GM19438 (cell line): Measurements from ENCODE around the gene ANKRD53.

Experiments
- ATAC-seq: cut with Tn5 transposase; IDR thresholded peaks from one replicate; pipeline ENCODE4 v1.9.1; 2021; ENCODE audit warnings: low read depth; ENCODE audit not compliant: unreplicated experiment

ANKRD53 gene, protein sequence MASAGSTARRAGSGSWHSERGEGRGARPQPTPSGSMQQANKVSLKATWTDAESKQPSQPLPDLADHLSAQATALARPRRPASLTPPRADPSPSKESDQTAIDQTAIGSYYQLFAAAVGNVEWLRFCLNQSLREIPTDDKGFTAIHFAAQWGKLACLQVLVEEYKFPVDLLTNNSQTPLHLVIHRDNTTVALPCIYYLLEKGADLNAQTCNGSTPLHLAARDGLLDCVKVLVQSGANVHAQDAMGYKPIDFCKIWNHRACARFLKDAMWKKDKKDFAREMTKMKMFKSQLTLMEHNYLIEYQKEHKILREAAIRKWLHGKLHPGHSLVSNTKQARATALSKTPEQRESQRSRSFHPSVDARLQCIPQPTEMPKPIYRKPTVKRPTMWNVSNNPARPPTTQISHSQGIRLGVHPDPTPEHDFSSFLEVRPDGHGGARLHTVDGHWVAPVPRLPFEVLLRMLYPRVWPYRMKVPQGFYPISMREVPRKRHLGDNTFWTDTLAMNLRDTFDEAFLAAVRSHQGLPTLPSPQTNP

DNA sequence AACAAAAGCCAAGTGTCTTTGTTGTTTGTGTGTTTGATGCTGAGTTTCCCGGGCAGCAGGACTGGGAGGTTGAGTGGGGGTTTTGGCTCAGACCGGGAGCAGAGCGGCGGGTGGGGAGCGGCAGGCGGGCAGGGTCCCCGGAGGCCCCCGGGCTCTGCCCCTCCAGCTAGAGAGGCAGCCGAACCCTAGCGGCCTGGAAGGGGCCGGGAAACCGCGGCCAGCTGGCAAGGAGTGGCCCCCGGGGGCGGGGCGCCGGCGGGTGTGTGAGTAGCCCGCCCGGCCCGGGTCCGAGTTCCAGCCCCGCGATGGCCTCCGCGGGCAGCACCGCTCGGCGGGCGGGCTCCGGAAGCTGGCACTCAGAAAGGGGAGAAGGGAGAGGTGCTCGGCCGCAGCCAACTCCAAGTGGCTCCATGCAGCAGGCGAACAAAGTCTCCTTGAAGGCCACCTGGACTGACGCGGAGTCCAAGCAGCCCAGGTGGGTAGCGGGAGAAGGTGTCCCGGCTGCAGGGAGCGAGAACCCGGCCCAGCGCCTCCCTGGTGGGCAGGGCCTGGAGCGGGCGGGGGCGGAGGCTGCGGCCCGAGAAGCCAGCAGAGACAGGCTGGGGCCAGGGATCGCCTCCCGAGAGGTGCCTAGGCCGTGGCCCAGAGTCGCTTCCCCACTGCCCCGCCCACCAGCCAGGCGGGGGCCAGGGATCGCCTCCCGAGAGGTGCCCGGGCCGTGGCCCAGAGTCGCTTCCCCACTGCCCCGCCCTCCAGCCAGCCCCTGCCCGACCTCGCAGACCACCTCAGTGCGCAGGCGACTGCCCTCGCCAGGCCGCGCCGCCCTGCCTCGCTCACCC lies at the start of gene ANKRD53:
Gene ANKRD53 (plus strand): TSS at position 290 of the 839 bp plus-strand sequence. CDS start 16 bp downstream, at position 306.
- ATAC-seq: no peak

DNA sequence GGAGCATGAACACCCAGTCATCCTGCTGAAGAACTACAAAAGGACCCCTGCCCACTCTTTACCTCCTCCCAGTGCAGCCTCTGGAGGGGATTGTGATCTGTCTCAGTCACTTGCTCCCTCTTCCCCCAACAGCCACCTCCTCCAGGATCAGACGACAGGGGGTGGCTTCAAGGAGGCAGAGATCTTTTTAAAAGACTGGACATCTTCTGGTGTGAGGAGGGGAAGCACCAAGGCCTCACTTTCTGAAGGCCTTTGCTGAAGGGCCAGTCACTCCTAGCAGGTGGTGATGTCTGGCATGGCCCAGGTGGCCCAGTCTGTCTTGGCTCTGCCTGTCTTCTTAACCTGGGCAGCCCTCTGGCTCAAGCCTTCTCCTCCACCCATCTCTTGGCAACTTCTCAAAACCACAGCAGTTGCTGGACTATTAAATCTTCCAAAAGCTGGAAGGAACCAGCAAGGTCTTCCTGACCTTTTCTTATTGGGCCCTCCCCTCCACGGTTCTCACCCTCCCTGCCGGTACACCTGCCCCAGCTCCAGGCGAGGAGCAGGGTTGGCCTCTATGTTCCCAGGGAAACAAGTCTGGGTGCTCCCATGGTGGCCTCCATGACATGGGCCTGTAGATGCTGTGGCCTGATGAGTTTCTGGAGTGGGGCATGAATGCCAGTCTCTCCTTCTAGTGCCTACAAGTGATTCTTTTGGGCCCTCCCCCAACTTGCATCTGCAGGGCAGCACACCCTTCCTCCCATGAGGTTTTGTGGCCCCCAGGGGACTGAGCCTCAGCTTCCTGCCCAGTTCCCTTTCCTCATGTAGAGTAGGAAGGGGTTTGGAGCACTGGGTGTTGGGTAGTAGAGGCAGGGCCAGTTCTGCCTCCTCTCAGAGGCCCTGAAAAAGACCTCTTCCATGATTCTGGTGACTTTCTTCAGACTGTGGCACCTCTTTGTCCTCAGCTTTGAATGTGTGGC lies 47.8 kb upstream of the ANKRD53 start:
- ATAC-seq: no peak

DNA sequence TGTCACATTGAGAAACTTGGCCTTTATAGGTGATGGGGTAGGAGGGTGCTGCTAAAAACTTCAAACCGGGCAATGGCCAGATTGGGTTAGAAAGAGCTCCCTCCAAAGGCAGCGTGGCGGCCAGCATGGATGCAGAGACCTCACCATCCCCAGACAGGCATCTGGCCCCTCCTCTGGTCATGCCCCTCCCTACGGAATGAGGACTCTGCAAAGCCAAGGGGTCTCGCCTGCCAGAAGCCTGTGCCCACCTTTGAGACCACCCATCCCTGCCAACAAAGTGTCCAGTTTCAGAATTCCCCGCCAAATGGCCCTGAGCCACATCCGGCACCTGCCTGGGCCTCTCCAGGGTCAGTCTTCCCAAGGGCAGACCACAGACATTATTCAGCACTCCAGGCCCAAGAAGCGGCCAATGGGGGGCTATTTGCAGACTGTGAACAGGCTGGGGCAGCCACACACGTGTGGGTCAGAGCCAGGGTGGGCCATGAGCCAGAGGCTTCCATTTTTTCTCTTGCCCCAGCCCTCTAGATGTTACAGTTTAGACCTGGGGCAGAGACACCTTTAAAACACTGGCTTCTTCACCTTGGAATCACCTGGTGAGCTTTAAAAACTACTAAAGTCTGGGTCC lies 46.9 kb upstream of the ANKRD53 start:
- no peak for ATAC-seq

DNA sequence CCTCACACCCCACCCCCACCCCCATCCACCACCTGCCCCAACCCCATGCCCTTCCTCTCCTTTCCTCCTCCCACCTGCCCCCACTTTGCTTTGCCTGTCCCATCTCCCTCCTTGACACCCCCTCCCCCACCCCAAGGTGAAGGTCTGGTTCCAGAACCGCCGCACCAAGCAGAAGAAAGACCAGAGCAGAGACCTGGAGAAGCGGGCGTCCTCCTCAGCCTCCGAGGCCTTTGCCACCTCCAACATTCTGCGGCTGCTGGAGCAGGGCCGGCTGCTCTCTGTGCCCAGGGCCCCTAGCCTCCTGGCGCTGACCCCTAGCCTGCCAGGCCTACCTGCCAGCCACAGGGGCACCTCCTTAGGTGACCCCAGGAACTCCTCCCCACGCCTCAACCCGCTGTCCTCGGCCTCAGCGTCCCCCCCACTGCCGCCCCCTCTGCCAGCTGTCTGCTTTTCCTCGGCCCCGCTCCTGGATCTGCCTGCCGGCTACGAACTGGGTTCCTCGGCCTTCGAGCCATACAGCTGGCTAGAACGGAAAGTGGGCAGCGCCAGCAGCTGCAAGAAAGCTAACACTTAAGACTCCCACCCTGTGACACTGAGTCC lies 45.7 kb upstream of the ANKRD53 start:
- ATAC-seq: no peak

DNA sequence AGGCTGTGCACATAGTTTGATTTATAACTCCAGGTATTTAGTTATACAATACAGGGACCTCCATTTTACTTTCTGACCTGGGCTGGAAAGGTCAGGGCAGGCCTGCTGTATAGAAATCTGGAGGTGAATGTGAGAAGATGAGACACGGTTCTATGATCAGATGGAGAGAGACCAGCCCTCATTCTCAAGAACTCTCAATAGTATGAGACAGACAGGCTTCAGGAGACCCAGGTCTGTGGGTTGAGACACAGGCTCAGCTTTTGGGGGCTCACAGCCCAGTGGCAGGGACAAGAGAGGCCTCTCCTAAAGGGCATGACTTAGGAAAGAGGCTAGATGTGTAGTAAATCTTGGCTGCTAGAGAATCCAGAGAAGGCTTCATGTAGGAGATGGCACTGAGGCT lies 43.4 kb upstream of the ANKRD53 start:
- no peak for ATAC-seq

DNA sequence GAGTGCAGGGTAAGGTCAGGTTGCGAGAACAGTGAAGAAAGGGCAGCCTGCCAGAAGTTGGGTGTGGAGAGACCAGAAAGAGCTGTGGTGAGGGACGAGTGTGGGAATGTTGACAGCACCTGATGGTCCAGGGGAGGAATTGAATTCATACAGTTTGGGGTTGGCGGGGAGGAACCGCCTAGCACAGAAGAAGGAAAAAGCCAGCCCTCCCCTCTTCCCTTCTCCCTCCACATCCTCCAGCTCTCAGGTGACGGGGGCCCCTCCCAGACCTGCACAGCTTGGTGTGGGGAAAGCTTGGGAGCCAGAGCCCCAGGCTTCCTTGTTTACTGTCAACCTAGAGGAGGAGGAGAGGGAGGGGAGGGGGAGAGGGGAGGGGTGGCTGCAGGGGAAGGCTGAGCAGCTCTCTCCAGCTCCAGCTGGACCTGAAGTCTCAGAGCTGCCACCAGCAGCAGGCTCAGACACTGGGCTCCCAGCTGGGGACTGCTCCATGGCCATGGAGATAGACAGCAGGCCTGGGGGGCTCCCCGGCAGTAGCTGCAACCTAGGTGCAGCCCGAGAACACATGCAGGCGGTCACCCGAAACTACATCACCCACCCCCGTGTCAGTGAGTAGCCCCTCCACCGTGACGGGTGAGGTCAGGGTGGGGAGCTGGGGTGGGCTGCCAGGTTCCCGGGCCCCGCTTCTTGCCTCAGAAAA lies 42.8 kb upstream of the ANKRD53 start, which contains the start of gene ATP6V1B1:
Gene ATP6V1B1 (plus strand): TSS at position 433 of the 697 bp plus-strand sequence. CDS start 55 bp downstream, at position 488.
- no peak for ATAC-seq

DNA sequence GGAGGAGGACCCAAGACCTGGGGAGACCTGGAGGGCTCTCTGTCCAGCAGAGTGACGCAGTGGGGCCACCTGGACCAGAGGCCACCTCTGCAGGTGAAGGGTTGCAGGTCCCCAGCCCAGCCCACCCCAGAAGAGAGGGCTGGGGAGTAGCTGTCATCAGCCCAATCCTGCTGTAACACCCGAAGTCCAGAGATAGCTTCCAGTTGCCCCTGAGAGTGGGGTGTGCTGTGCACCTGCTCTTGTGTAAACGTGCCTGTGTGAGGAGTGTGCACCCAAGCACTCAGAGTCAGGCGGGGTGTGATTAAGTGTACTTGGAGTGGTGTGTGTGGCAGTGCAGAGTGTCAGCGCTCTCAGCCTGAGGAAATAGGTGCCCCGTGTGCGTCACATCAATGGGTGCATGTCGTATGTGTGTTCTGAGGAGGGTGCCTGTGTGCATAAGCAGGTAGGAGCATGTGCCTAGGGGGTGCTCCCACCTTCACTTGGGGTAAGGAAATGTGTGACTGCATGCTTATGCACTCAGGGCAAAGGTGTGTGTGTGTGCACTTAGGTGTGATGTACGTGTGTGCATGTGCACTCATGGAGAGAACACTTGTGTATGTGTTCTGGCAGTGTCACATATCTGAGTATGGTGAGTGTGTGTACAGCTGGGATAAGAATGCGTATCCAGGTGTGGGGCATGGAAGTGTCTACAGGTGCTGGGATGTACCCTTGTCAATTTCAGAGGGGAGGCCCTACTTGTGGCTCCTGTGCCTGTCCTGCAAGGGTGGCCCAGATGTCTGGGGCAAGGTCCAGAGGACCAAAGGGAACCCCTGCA lies 42.1 kb upstream of the ANKRD53 start:
- no peak for ATAC-seq

DNA sequence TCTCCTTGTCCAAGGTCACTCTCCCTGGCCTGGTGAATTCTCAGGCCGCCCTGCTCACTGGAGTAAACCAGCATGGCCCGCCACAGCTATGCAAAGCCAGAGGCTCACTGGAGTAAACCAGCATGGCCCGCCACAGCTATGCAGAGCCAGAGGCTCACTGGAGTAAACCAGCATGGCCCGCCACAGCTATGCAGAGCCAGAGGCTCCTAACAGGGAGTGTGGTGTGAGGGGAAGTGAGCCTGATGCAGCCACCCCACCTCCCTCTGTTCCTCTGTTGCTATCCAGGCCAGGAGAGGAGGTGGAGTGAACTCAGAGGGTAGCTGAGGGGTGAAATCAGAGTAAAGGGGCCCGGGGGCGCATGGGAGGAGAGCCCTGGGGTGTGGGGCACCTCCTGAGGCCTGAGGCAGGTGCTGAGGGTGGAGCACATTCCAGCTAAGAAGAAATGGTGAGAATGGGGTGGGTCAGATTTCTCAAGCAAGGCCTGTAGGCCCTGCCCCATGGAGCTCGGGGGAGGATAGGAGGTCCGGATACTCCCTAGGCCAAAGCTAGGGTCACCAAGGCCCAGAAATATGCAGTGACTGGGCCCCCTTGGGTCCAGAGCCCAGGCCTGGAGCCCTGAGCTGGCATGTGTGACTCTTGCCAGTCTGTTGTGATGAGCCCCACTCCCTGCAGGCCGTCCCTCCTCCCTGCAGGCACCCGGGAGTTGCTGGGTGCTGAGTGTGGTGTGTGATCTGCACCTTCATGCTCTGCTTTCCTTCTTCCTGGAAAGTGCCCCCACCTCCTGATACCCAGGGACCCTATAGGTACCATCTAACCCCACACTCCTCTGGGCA lies 41.2 kb upstream of the ANKRD53 start:
- no peak for ATAC-seq

DNA sequence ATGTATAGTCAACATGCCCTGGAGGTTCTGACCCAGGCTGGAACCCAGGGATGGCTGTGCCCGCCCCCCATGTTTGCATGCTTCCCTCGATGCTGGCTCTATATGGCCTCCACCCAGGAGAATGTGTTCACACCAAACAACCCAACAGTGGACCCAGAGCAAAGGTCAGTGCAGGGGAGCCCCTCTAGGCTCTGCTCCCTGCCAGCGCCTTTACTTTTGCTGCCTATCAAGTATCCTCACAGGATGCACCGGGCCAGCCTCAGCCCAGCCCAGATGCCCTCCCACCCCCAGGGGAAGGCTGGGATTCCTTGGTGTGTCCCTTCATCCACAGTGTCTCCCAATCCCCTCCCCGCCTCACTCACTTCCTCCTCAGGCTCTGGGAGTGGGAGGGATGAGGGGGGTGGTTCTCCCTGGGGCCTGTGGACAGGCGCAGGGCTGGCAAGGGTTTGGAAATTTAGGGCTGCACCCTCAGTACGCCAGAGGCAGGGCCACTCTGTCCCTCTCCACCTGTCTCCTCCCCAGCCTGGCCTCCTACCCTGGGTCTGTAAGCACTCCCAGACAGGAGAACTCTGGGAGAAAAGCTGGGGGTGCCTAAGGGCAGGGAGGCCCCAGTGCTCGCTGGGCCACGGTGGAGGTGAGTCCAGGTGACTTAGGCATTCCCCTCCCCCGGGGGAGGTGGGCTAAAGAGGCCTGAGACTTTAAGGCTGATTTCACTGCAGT lies 40.4 kb upstream of the ANKRD53 start:
- ATAC-seq: no peak

DNA sequence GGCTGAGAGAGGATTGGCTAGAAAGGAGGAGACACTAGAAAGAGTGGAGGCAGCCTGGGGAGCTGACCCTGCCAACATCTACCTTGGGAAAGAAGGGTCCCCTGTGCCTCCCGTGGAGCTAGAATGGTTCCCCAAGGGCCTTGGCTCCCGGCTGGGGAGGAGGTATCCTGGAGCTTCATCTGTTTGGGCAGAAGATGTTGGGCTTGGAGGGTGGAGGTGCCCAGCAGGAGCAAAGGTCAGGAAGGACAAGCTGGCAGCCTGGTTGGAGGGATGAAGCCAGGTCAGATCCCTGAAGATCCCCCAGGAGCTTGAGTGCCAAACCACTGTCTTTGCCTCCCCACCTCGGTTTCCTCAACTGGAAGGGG lies 39.9 kb upstream of the ANKRD53 start:
- ATAC-seq: no peak

DNA sequence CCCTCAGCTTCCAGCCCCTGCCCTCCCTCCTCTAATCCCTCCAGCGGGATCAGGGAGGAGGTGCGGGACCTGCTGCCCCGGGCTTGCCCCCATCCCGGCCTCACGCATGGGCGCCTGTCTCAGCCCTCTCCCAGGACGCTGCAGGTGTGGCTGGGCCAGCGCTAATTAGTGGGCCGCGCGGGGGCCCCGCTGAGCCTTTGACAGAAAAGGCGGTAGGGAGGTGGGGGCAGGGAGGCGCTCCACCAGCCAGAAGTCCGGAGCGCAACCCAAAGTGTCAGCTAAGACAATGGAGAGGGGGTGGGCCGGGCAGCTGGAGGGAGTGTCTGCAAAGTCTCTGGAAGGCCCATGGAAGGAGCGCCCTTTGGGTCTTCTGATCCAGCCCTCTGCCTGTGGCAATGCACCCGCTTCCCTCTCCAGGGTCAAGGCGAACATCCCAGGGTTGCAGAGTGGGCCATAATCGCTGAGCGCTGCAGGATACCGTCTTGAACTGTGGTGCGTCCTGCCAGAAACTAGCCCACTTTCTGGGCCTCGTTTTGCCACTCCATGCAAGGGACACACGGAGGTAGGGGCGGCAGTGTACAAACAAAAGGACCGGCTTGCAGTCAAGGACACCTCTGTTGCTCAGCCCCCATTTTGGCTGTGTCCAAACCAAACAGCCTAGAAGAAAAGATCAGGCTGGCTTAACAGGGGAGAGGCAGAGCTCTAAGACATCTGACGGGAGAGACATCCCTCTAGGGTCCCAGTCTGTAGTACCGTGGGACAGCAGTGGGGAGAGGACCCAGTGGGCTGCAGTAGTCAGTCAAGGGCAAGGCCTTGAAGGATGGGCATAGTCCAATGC lies 39.2 kb upstream of the ANKRD53 start:
- ATAC-seq: no peak

DNA sequence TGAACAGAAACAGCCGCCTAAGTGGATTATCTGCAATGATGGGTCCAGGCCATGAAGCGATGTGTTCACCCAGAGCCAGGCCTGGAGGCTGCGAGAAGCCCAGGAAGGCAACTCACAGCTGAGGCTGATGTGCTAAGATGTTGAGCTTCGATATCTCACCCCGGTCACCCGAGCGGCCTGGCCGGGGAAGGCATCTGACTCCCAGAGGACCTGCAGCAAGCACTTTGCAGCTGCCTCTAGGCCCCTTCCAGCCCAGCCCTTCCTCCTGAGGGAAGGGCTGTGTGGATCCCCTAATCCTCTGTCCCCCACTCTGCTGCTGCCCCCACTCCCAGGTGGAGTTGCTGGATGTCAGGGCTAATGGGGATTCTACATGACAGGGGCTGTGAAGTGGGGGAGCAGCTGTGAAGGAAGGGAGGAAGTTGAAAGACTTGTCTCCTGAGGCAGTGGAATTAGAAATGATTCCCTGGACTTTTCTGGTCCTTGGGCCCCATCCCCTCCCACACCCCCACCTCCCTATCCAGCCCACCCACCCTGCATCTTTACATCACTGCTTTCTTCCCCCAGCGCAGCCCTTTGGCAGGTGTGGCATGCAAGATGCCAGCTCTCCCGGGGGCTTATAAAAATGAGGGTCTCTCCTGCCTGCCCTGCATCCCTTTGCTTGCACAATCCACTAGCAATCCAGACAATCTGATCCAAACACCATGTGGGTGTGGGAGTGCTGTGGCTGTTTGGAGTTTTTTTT lies 38.4 kb upstream of the ANKRD53 start:
- no peak for ATAC-seq

DNA sequence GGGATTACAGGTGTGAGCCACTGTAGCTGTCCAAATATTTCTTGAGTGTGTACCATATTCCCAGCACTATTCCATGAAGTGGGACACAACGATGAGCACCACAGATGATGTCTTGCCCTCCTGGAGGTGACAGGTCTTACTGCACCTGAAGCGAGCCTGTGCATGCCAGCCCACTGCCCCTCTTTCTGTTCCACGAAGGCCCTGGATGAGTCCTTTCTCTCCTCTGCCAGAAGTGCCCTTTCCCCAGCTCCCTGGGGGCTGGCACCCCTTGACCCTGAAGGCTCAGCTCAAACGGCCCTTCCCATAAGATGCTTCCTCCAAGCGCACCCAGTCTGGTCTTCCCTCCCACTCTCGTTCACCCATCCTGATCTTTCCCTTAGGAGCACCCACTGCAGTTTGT lies 37.2 kb upstream of the ANKRD53 start:
- ATAC-seq: no peak

DNA sequence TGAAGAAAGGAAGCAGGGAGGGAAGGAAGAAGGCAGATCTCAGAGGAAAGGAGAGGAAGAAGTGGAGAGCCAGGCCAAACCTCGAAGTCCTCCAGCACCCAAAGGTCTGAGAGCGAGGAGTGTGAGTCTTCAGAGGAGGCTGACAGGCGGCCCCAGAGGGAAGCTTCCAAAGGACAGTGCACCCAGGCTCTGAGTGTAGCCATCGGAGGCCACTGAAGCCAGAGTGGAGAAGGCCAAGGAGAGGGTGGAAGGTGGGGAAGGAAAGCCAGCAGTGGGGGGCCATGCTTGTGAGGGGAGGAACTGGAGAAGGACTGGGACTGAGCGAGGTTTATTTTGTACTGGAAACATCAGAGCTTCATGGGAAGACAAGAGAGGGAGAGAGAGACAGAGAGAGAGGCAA lies 36.7 kb upstream of the ANKRD53 start:
- ATAC-seq: no peak
